ENCODE measurements around the gene NDUFS2.

DNA sequence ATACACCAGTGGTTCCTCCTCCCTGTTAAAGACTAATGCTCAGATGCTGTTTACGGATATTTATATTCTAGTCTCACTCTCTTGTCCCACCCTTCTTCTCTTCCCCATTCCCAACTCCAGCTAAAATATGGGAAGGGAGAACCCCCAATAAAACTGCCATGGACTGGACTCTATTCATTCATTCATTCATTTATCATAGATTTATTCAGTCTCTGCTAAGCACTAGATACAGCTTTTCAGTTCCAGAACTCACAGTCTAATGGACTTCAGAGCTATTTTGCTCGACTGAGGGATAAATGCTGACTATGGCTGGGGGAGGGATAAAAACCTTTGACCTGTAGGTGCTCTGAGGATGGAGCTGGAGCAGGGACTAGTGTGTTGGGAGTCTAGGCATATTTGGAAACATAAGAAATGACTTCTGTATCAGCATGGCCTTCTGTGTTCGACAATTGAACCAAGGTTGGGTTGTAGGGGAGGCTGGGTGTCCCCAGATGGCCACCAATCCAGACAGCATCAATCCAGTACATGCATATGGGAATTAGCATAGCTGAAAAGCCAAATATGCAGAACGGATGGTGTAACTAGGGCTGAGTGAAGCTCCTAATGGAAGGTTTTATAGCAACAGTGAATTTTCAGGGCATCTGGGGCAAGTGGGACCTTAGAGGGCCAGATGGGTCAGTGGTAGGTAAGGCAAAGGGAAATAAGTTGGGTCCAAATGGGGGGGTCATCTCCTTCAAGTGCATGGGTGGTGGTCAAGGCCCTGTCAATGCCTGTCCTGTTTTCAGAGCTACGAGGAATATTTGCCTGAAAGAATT lies 17.1 kb downstream of the NDUFS2 start:
- TF ChIP-seq CTCF (IDR thresholded peaks at IDR 0.05) (no peak), POLR2A (IDR thresholded peaks at IDR 0.05) (no peak)
